ENCODE results near the gene COMP.
A peak's percentile ranks its signal among the peaks of the same experiment; 100 is the strongest.

The COMP gene

DNA sequence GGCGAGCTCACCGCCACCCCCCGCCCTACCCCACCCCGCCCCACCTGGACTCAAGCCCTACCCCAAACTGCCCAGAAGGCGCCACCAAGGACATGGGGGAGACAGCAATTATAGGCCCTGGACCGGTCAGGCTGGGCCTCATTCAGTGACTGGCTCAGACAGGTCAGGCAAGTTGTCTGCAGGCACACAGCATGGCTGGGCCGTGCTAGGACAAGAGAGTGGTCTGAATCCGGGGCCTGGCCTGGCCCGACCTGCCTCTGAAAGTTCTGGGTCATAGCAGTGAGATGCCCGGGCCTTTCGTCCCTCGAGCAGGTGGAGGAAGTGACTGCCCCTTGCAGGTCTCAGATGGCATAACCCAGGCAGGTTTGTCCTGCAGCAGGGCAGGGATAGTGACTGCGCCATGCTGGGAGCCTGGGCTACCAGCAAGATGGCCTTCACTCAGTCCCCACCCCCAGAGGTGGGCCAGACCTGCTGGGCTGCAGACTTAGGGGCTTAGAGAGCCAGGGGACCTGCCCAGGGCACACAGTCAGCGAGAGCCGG, 21.0 kb downstream of the COMP start:
- no peak for DNase-seq (ENCODE audit: low spot score)

DNA sequence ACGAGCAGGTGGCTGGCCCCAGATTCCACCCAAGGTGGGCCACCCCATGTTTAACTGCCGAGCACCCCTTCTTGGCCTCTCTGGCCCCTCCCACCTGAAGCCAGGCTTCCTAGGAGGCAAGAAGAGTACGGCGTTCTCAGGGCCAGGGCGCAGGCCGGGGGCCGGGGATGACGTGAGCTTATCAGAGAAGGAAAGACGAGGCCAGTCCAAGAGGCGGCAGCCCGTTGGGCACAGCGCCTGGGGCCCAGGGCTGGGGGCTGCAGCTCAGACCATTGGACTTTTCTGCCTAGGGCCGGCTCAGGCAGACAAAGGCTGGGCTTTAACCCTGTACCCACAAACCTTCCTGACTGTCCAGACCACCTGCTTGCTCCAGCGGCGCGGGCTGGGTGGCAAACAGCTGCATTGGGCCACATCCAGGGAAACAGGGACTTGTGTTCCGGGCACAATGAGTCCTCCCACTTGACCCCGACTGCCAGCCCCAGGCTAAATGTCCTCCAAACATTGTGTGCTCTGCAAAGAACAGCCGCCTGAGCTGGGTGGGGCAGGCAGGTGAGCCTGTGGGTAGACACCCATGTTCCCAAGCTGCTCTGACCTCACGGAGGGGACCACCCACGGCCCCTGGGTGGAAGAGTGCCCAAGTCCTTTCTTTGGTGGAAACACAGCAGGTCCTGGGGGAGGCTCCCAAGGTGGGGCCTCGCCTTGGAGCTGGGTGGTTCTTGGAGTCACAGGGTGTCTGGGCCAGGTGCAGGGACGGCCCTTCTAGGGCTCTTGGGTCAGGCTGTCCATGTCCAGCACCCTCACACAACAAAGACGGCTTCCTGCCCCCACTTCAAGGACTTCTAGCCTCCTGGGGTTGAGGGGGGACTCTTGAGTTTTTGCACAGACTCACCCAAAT, 21.9 kb downstream of the COMP start:
- no peak for DNase-seq (ENCODE audit: low spot score)

DNA sequence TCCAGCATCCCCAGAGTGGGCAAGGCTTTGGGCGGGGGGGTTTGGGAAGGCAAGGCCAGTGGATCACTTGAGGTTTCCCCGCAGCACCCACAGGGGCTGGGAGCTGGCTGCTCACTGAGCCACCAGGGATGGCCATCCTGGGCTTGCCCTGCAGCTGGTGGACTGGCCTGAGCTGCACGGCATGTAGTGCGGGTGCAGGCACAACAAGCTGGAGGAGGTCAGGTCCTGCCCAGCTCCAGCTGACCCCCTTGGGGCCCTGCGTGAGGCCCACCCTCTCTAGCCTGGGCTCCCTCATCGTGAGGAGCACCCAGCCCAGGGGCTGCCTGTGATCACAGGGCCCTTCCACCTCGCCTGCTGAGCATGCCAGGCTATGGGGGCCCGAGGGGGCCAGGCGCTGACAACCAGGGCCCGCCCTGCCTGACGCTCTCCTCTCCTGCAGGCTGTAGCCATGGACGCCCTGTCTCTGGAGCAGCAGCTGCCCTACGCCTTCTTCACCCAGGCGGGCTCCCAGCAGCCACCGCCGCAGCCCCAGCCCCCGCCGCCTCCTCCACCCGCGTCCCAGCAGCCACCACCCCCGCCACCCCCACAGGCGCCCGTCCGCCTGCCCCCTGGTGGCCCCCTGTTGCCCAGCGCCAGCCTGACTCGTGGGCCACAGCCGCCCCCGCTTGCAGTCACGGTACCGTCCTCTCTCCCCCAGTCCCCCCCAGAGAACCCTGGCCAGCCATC, 22.9 kb downstream of the COMP start:
- DNase-seq (ENCODE audit: low spot score): peak; percentile 64

DNA sequence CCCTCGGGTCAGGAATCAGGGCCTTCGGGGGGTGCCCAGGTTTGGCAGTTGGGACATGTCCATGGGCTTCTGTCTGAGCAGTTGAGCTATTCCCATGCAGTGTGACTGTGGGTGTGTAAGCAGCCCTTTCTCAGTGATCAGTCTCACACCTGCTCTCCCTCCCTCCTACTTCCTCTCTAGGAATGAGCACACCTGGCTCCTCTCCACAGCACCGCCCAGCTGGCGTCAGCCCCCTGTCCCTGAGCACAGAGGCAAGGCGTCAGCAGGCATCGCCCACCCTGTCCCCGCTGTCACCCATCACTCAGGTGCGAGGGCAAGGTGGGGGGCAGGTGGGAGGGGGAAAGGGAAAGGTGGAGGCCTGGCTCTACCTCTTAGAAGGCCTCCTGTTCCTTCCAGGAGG, 25.9 kb downstream of the COMP start:
- no peak for DNase-seq (ENCODE audit: low spot score)

DNA sequence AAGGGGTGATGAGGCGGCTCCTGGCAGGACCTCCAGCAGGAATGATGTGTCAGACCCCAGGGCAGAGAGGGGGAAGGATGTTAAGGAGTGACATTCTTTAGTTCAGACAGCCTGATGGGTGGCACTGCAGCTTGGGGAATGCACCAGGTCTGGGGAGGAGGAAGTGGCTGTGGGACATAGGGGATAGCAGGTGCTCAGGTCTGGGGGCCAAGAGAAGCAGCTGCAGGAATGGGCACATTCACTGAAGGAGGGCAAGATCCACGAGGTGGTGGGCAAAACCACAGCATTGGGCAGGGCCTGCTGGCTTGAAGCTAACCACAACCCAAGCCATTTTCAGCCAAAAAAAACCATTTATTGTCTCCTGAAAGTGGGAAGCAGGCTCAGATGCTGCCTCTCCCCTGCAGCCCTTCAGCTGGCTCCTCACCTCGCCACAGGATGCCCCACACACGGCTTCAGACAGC, 26.5 kb downstream of the COMP start:
- DNase-seq (ENCODE audit: low spot score): no peak

DNA sequence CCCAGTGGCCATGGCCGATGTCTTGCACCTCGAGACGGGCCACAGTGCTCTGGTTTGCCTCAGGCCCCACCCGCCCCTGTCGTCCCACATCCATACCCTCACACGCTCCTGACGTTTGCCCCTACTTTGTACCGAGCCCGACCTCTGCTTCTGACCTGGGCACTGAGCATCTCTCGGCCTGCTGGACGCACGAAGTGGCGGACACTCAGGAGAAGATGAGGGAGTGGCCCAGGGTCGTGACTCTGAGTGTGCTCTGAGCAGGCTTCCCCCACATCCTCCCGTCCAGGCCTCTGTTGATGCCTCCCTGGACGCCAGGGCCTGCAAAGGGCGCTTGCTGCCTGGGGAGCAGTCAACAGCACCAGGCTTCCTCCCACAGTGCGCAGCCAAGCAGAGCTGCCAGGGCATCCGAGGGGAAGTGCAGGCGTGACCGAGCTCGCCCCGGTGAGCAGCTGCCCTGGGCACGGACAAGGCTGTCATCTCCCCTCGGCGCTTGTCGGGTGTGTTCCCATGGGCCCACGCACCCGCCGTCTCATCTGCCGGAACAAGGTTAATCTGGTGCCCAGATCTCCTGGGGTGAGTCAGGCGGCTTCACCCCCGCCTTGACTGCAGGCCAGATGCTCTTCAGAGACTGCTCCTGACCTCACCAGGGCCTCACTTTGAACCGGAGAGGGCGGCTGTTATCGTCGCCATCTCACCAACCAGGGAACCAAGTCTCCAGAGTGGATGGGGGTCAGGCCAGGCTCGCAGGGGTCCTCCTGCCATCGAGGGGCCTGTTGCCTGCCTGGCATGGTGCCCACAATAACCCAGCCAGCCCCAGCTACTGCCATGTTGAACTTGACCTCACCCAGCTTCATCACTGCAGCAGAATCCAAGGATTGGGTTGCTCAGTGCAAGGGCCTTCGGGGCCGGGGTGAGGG, 27.2 kb downstream of the COMP start:
- peak; percentile 63 for DNase-seq (ENCODE audit: low spot score)

DNA sequence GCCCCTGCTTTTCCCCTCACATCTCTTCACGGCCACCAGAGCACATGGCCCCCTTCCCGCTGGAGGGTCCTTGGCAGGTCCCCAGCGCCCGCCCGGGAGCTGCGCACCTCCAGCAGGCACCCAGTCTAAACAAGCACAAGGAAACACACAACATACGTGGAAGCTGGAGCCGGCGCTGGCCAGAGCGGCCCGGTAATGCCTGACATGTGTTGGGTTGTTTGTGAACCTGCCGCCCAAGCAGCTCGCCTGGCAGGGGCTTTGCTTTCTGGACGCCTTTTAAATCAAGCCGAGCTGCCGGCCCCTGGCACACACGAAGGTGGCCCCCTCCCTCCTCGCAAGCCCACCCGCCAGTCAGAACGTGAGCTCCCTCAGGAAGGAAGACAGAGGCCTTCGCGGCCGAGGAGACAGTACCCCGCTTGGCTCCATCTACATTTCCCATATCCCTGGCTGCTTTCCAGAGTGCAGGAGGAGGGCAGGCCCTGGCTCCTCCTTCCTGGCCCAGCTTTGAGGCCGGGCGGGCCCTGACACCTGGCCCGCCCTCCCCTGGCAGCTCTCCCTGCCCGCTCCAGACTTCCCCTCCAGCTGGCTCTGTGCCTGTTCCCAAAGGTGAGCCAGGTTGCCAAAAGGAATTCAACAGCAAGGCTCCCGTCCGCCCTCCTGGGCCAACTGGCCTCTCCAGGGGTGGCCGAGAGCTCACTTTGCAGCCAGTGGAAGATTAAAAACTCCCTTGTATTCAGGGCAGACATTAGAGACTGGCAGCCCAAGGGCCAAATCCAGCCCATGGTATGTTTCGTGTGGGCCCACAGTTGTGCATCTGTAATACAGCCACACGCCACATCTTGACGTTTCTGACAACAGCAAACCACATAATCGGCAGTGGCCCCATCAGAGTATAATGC, 28.7 kb downstream of the COMP start:
- DNase-seq (ENCODE audit: low spot score): no peak

DNA sequence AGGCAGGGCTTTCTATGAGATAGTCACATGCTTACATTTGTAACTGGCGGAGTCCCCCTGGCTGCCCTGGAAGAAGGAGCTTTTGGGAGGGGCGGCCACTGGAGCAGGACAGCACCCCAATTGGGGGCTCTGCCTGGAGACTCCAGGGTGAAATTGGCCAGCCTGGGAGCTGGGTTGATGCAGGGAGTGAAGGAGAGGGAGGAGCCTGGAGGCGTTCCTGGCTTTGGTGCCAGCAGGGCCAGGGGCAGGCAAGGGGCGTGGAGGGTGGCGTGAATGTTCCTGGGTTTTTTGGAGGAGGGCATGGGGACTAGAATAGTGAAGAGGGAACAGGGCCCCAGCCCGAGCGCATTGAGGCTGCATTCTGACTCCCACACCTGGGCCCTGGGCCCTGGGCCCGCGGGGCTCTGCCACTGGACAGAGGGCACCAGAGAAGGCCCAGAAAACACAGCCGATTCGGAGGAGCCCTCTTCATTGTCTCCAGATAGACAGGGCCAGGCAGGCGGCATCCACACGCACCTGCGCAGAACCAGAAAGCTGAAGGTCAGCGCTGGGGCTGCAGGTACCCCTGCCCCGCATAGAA, 29.5 kb downstream of the COMP start:
- no peak for DNase-seq (ENCODE audit: low spot score)

DNA sequence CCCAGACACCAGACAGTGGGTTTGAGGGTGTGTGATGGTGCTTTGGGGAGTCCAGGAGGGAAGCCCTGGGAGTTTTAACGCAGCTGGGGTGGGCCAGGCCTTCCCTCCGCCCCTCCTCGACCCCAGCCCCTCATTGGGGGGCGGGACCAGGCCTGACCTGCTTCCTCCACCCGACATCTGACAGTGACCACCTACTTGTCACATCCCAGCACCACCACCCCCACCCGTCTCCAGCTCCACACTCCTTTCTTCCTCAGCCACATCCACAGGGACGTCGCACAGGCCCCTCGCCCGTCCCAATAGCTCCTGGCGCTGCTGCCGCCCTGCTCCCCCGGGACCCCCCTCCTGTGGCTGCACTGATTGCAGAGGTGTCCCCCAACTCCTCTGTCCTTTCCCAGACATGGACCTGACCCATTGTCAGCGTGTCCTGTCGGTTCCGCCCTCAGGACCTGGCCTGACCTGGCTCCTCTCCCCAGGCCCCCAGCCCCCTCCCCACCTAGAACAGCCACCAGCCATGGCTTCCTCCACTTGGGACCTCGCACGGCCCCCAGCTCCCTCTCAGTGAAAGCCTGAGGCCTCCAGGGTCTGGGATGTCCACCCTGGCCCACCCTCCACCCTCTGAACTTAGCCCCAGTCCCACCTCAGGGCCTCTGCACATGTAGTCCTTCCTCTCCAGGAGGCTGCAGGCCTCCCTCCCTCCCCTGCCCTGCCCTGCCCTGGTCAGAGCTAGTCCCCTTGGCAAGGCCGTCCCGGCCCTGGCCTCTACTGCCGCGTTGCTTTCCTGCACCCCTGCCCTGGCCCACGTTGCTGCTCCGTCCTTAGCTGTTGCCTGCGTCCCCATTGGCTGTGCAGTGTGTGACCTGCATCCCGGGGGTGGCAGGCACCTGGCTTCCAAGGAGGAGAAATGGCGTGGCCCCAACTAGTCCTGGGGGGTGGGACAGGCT, 30.4 kb downstream of the COMP start:
- no peak for DNase-seq (ENCODE audit: low spot score)

DNA sequence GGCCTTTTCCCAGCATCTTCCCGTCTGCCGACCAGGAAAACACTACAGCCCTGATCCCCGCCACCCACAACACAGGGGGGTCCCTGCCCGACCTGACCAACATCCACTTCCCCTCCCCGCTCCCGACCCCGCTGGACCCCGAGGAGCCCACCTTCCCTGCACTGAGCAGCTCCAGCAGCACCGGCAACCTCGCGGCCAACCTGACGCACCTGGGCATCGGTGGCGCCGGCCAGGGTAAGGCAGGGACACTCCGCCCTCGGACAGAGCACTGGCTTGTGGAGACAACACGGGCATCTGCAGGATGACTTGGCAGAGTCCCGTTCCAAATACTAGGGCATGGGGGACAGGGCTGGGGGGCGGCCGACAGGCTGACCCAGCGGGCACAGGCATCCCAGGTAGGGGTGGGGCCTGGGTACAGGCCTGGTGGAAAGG, 31.1 kb downstream of the COMP start:
- no peak for DNase-seq (ENCODE audit: low spot score)

DNA sequence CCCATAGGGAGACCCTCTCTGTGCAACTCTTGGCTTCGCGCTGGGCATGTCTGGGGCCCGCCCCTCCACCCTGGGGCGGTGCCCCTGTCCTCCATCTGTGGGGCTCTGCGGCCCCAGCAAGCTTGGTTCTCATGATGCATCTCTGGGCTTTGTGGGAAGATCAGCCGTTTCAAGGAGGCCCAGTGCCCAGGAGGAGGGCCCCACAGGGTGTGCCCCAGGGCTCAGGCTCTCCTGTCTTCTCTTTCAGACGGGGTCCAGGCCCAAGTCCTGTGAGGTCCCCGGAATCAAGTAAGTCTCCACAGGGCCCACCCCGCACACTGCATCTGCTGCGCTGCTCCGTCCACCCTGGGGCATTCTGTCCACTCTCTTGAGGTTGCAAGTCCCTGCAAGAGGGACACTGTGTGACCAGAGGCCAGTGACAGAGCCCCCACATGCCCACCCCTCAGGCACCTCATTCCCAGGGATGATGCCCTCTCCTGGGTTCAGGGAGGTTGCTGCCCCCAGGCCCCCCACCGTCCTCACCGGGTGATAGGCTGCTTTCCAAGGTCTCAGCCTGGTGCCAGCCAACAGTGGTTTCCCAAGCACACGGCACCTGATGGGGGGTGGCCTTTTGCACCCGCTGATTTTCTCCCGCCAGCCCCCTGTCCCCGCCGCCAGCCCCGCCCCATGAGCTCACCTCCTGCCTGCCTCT, 31.7 kb downstream of the COMP start:
- DNase-seq (ENCODE audit: low spot score): no peak

DNA sequence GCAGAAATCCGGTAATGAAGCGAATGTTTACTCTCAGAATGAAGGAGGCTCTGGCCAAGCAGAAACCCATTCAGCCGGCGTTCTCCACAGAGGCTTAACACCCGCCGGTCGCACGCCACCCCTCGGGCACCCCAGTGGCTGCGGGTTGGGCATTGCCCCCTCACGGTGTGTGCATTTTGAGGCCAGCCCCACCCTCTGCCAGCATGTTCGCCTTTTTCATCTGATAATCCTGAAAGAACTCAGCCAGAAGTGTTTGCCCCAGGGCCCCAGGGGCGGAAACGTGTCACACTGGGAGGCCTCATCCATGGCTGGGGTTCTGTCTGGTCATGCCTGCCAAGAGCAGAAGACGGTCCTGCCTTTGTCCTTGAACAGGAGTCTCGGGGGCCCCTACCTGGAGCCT, 34.2 kb downstream of the COMP start:
- DNase-seq (ENCODE audit: low spot score): no peak

DNA sequence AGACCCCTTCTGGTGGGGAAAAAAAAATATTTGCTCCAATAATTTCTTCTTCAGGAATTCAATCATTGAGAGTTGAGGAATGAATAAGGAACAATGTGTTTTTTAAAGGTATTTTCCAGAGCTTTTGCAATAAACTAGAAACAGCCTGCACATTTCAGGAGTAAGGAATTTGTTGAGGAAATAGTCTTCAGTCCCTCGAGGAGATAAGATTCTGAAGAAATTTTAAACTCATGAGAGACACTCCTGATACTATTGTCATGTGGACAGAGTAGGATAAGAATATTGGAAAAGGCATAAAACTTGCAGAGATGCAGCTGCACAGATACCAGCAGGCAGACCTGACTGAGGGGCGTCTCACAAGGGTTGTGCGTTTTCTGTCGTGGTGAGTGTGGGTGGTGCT, 36.6 kb downstream of the COMP start:
- no peak for DNase-seq (ENCODE audit: low spot score)

DNA sequence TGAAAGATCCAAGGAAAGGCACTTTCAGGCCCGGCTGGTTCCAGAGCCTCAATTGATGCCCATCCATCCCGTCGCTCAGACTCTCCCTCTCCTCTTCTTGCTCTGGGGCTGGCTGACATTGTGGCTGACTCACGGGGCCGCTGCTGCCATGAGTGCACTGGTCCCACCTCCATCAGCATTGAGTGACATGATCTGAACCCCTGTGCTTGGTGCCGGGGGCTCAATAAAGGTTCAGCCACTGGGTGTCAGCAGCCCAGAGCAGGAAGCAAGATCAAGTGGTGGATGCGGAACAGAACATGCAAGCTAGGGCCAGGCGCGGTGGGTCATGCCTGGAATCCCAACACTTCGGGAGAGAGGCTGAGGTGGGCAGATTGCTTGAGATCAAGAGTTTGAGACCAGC, 39.5 kb downstream of the COMP start:
- no peak for DNase-seq (ENCODE audit: low spot score)

DNA sequence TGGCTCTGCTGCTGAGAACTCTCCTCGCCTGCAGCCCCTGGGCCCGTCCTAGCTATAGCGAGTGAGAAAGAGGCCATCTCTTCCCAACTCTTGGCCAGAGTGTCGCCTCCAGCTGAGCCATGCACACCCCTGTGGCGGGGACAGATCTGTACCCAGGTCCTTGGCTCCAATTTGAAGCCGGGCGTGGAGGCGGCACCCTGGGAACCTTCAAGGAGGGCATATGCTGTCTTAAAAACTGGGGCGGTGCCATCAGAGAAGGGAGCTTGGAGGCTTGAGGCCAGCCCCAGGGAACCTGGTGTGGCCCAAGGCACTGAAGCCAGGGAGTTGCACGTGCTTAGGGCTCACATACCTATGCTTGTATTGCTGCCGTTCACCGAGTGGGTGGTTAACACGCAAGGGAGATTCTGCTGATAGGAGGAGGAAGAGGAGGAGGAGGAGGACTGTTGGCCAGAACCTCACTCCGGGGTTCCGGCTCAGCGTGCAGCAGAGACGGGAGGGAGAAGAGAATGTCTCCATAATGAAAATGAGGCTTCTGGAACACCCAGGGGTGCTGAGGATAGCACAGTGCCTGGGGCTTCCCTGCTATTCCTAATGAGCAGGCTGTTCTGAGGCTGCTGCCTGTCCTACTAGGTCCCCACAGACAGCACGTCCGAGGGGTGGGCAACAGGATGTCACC, 40.7 kb downstream of the COMP start:
- no peak for DNase-seq (ENCODE audit: low spot score)

DNA sequence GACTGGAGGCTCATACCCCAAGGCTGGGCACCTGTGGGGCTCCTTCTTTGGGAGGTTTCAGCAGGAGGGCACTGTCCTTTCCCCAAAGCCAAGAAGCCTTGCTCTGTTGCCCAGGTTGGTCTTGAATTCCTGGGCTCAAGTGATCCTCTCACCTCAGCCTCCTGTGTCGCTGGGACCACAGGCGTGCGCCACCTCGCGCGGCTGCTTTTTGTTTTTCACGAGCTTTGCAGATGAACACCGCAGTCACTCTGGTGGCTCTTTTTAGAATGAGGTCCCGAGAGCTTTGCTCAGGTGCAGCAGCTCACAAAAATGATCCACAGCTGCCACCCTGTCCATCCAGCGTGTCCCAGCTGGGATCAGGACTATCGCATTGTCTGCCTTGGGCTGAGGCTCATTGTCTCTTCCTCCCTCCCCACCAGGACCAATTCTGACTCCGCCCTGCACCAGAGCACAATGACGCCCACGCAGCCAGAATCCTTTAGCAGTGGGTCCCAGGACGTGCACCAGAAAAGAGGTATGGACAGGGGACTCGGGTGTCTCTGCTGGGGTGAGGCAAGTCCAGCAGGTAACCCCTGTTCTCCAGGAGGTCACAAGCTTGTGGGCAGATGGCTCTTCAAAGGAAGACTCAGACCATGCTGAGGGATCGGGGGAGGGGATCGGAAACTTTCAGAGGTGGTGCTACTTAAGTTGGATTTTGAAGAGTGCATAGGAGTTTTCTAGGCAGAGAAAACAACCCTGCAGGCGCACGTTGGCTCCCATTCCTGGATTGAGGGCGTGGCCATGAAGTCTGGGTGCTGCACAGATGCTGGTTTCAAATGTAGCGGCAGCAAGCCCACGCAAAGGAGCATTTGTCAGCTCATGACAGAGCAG, 41.5 kb downstream of the COMP start:
- DNase-seq (ENCODE audit: low spot score): no peak

Data from SK-N-DZ (cell line).